SK-N-MC (cell line): ENCODE results near the gene SIX5.

Experiments used
- EZH2 ChIP-seq: fragments of 200-600 bp; sonication (generic); IDR thresholded peaks from one replicate; pipeline ENCODE4 v1.6.1; 2017; ENCODE audit warnings: antibody characterized with exemption
- POLR2AphosphoS5 ChIP-seq: IDR thresholded peaks from 2 replicates; pipeline ENCODE4 v1.6.1; 2012; ENCODE audit warnings: mild to moderate bottlenecking, low read depth, low read length, borderline replicate concordance

DNA sequence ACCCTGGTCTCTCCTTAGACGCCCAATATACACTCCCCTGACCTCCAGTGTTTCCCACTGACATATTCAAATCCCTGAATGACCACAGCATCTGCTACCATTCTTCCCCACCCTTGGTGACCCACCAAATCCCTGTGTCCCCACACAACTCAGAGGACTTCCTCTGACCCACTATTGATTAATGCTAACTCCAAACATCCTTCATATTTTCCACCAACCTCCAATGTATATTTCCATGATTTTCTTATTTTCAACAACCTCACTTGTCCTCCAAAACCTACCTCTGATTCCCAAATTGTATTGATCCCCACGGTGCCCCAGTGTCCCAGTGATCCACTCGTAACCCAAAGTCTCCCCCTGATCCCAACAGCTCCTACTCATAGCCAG lies 24.1 kb upstream of the SIX5 start:
- TF ChIP-seq POLR2AphosphoS5 (no peak), EZH2 (no peak)
